ENCODE data around the gene DLG3.

GRCh38 chrX:70445951-70446350 lies 1.3 kb downstream of the DLG3 start:
- TF ChIP-seq, protein P1, sequence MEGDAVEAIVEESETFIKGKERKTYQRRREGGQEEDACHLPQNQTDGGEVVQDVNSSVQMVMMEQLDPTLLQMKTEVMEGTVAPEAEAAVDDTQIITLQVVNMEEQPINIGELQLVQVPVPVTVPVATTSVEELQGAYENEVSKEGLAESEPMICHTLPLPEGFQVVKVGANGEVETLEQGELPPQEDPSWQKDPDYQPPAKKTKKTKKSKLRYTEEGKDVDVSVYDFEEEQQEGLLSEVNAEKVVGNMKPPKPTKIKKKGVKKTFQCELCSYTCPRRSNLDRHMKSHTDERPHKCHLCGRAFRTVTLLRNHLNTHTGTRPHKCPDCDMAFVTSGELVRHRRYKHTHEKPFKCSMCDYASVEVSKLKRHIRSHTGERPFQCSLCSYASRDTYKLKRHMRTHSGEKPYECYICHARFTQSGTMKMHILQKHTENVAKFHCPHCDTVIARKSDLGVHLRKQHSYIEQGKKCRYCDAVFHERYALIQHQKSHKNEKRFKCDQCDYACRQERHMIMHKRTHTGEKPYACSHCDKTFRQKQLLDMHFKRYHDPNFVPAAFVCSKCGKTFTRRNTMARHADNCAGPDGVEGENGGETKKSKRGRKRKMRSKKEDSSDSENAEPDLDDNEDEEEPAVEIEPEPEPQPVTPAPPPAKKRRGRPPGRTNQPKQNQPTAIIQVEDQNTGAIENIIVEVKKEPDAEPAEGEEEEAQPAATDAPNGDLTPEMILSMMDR (IDR thresholded peaks at IDR 0.05; ENCODE audit: low read length) = no peak
- TF ChIP-seq EZH2 (IDR thresholded peaks at IDR 0.05; ENCODE audit: borderline replicate concordance, low read length) = no peak
